Hepatocyte (in vitro differentiated cells): ENCODE data around the gene PXN. TPM values are rescaled to one million over a fixed set of nuclear protein-coding genes. Genes with fewer than 3 reads are reported as not detected.
"Not testable (repeated sequence)": the region's sequence is repeated elsewhere in the genome, so short reads cannot be mapped to it uniquely, and the experiment has no call there.

ENCODE experiments used
- DNase-seq: peaks from one replicate; pipeline ENCODE4 v3.0.0-alpha.2; 2016; ENCODE audit warnings: low spot score
- H2AFZ ChIP-seq: fragments of 200-600 bp; sonication (generic); 2 replicates; pipeline ENCODE4 v1.6.0; 2016; ENCODE audit warnings: antibody characterized with exemption, mild to moderate bottlenecking
- H3K27ac ChIP-seq: fragments of 200-600 bp; sonication (generic); 2 replicates; pipeline ENCODE4 v1.5.1; 2016; ENCODE audit warnings: mild to moderate bottlenecking
- H3K27me3 ChIP-seq: fragments of 200-600 bp; sonication (generic); 2 replicates; pipeline ENCODE4 v1.6.1; 2016
- H3K36me3 ChIP-seq: fragments of 200-600 bp; sonication (generic); replicated peaks from 2 replicates; pipeline ENCODE4 v1.5.1; 2016; ENCODE audit warnings: low read depth; ENCODE audit not compliant: insufficient read depth
- H3K4me1 ChIP-seq: fragments of 200-600 bp; sonication (generic); 2 replicates; pipeline ENCODE4 v1.5.1; 2016; ENCODE audit warnings: mild to moderate bottlenecking, moderate library complexity; ENCODE audit not compliant: insufficient read depth
- H3K4me2 ChIP-seq: fragments of 200-600 bp; sonication (generic); 2 replicates; pipeline ENCODE4 v1.6.0; 2016
- H3K4me3 ChIP-seq: fragments of 200-600 bp; sonication (generic); 2 replicates; pipeline ENCODE4 v1.5.1; 2016; ENCODE audit warnings: mild to moderate bottlenecking
- H3K79me2 ChIP-seq: fragments of 200-600 bp; sonication (generic); 2 replicates; pipeline ENCODE4 v1.6.0; 2017; ENCODE audit warnings: mild to moderate bottlenecking
- H3K9me2 ChIP-seq: fragments of 200-600 bp; sonication (generic); replicated peaks from 2 replicates; pipeline ENCODE4 v1.6.0; 2017; ENCODE audit warnings: mild to moderate bottlenecking; ENCODE audit not compliant: insufficient read depth
- H3K9me3 ChIP-seq: fragments of 200-600 bp; sonication (generic); 2 replicates; pipeline ENCODE4 v1.5.1; 2016; ENCODE audit warnings: low read depth, mild to moderate bottlenecking
- H4K20me1 ChIP-seq: fragments of 200-600 bp; sonication (generic); 2 replicates; pipeline ENCODE4 v1.6.0; 2016; ENCODE audit warnings: mild to moderate bottlenecking; ENCODE audit not compliant: insufficient read depth, poor library complexity, severe bottlenecking
- CTCF ChIP-seq: fragments of 200-600 bp; sonication (generic); IDR thresholded peaks from 2 replicates; pipeline ENCODE4 v1.5.1; 2016; ENCODE audit warnings: antibody characterized with exemption, mild to moderate bottlenecking; ENCODE audit not compliant: poor library complexity
- EZH2 ChIP-seq: fragments of 200-600 bp; sonication (generic); IDR thresholded peaks from 2 replicates; pipeline ENCODE4 v1.6.1; 2016; ENCODE audit warnings: antibody characterized with exemption, mild to moderate bottlenecking, borderline replicate concordance
- EZH2phosphoT487 ChIP-seq: fragments of 200-600 bp; sonication (generic); IDR thresholded peaks from one replicate; pipeline ENCODE4 v1.6.1; 2018; ENCODE audit warnings: antibody characterized with exemption, mild to moderate bottlenecking, low read depth, moderate library complexity; ENCODE audit not compliant: unreplicated experiment, severe bottlenecking
- WGBS: methylation state at CpG from one replicate; pipeline ENCODE4 v1.1.6; 2016; ENCODE audit warnings: low lambda C conversion rate; ENCODE audit errors: missing lambda C conversion rate; 5-methylcytosine and 5-hydroxymethylcytosine counted together
- polyA plus RNA-seq: library from polyadenylated mRNA; unstranded; fragments of >200 nt; fragmentation: Nextera tagmentation; extraction: Ambion mirVana; gene quantifications from 2 replicates; pipeline ENCODE4 v1.2.1, GENCODE V29; 2016
- total RNA-seq: library from RNA; depleted of rRNA; stranded (reverse); fragments of >200 nt; gene quantifications from 2 replicates; pipeline ENCODE4 v1.2.3, GENCODE V29; 2014

PXN gene
- total and polyA plus RNA-seq, 2 experiments from 2014 or later = 26.7 to 61.7 TPM

- no peak for DNase-seq
- H3K4me3 ChIP-seq = no peak overlapping the region
- H4K20me1 ChIP-seq = peaks cover 80% of the 10 kb centered on the region
- TF ChIP-seq EZH2 = no peak
- TF ChIP-seq CTCF = no peak
- TF ChIP-seq EZH2phosphoT487 = no peak
- 91% methylated on average over 12 of the region's 12 CpGs for WGBS
- H3K9me3 ChIP-seq = no peaks in the 10 kb centered on the region
- H3K79me2 ChIP-seq = peaks cover 98% of the 10 kb centered on the region
- no peak overlapping the region for H3K4me2 ChIP-seq
- no peaks in the 10 kb centered on the region for H3K27me3 ChIP-seq
- no peaks in the 10 kb centered on the region for H3K9me2 ChIP-seq
- peaks cover 34% of the 10 kb centered on the region for H3K4me1 ChIP-seq
- H3K27ac ChIP-seq = no peak overlapping the region
- H3K36me3 ChIP-seq = no peaks in the 10 kb centered on the region
- no peak overlapping the region for H2AFZ ChIP-seq
Observed at GRCh38 chr12:120252071-120252906, 13.2 kb downstream of the PXN start.

- H3K27me3 ChIP-seq, H3K9me3 ChIP-seq, H3K4me2 ChIP-seq, H3K9me2 ChIP-seq, DNase-seq, H2AFZ ChIP-seq, H3K4me3 ChIP-seq, H3K36me3 ChIP-seq, H3K27ac ChIP-seq: not testable (repeated sequence)
- Histone ChIP-seq H3K4me1 (peaks cover 27% of the 10 kb centered on the region), H4K20me1 (peaks cover 74% of the 10 kb centered on the region), H3K79me2 (peaks cover 98% of the 10 kb centered on the region)
- WGBS = 92% methylated on average over 12 of the region's 12 CpGs
Observed at GRCh38 chr12:120251364-120252070, 14.0 kb downstream of the PXN start.

- Histone ChIP-seq H2AFZ (no peak overlapping the region), H4K20me1 (peaks cover 75% of the 10 kb centered on the region), H3K9me2 (no peaks in the 10 kb centered on the region), H3K27me3 (no peaks in the 10 kb centered on the region), H3K36me3 (no peaks in the 10 kb centered on the region), H3K4me1 (peaks cover 29% of the 10 kb centered on the region), H3K4me2 (no peak overlapping the region), H3K4me3 (no peak overlapping the region), H3K27ac (peak overlapping the region; percentile 31), H3K9me3 (no peaks in the 10 kb centered on the region), H3K79me2 (peaks cover 97% of the 10 kb centered on the region)
- no peak for DNase-seq
- TF ChIP-seq EZH2phosphoT487 (no peak), CTCF (no peak), EZH2 (no peak)
- WGBS = 77% methylated on average over 8 of the region's 8 CpGs
Observed at GRCh38 chr12:120249875-120250795, 15.4 kb downstream of the PXN start.
